A549 (cell line): ENCODE results near the gene MGST2. TPM values are rescaled to one million over a fixed set of nuclear protein-coding genes. Genes with fewer than 3 reads are reported as not detected.

Experiments used
- ATAC-seq, 2 experiments: fragments of 200-7000 bp in 1 of 2; fragments of >200 bp in 1 of 2; cut with Nextera tagmentation in 1 of 2; cut with Tn5 transposase in 1 of 2; 3 replicates each; pipeline versions ENCODE4 v1.8.0 to v1.9.1; 2018 to 2020; ENCODE audit warnings: mild to moderate bottlenecking in 1 of 2, moderate library complexity in 1 of 2
- CTCF ChIA-PET: fragments of 300-600 bp; sonication (Branson Sonifier 250); formaldehyde crosslinking; extraction: SDS; loops from one replicate; lab custom pipeline; 2021; ENCODE audit warnings: antibody characterized with exemption, inconsistent platforms; lab: Yijun Ruan, JAX
- POLR2A ChIA-PET: fragments of 350-600 bp; formaldehyde crosslinking; extraction: SDS; loops from one replicate; lab custom pipeline; 2021; ENCODE audit warnings: antibody characterized with exemption, inconsistent platforms; lab: Yijun Ruan, JAX
- DNase-seq, 2 experiments: peaks; one replicate each; pipeline versions ENCODE4 v3.0.0 to v3.0.0-alpha.2; 2011 to 2016; ENCODE audit warnings: low read depth in 1 of 2, low spot score in 1 of 2
- FAIRE-seq: peaks from 2 replicates; lab custom pipeline; 2011; peaks lifted over from hg19 to GRCh38; lab: Jason Lieb, UNC
- H3K27ac ChIP-seq, 2 experiments: fragments of >200 bp; sonication (Bioruptor Twin); formaldehyde crosslinking; 3 replicates each; pipeline ENCODE4 v1.5.1; 2016 to 2017
- H3K4me1 ChIP-seq: fragments of >200 bp; sonication (Bioruptor Twin); formaldehyde crosslinking; 3 replicates; pipeline ENCODE4 v1.6.1; 2016
- H3K4me2 ChIP-seq: fragments of >200 bp; sonication (Bioruptor Twin); formaldehyde crosslinking; 3 replicates; pipeline ENCODE4 v1.6.1; 2016
- H3K4me3 ChIP-seq: fragments of >200 bp; sonication (Bioruptor Twin); formaldehyde crosslinking; 3 replicates; pipeline ENCODE4 v1.5.1; 2016
- H3K9me3 ChIP-seq: fragments of >200 bp; sonication (Bioruptor Twin); formaldehyde crosslinking; 3 replicates; pipeline ENCODE4 v1.6.1; 2016
- CHD2 ChIP-seq: fragments of 150-350 bp; IDR thresholded peaks from 2 replicates; pipeline ENCODE4 v1.6.1; 2014; ENCODE audit warnings: low read length; ENCODE audit not compliant: partially characterized antibody
- EHF ChIP-seq: fragments of 250-450 bp; sonication (Bioruptor Pico); IDR thresholded peaks from 2 replicates; pipeline ENCODE4 v1.5.0; 2020; ENCODE audit warnings: mild to moderate bottlenecking
- EHMT2 ChIP-seq: fragments of 200-600 bp; sonication (generic); IDR thresholded peaks from 2 replicates; pipeline ENCODE4 v1.6.1; 2016; ENCODE audit warnings: antibody characterized with exemption, low read depth, mild to moderate bottlenecking, moderate library complexity
- ELK1 ChIP-seq: fragments of 150-350 bp; IDR thresholded peaks from 2 replicates; pipeline ENCODE4 v1.6.1; 2014; ENCODE audit warnings: low read depth, mild to moderate bottlenecking, low read length
- HDAC2 ChIP-seq: fragments of 200-600 bp; sonication (generic); IDR thresholded peaks from 2 replicates; pipeline ENCODE4 v1.6.1; 2016
- HEYL ChIP-seq: fragments of 250-450 bp; sonication (Bioruptor Pico); IDR thresholded peaks from 2 replicates; pipeline ENCODE4 v1.8.0; 2021; ENCODE audit warnings: mild to moderate bottlenecking, moderate library complexity
- MYC ChIP-seq: IDR thresholded peaks from 2 replicates; pipeline ENCODE4 v1.6.1; 2012; ENCODE audit warnings: mild to moderate bottlenecking, inconsistent platforms, low read length, improper control_type of control experiment, borderline replicate concordance
- NPAS2 ChIP-seq: fragments of 250-450 bp; sonication (Bioruptor Pico); IDR thresholded peaks from 2 replicates; pipeline ENCODE4 v1.8.0; 2022; ENCODE audit warnings: mild to moderate bottlenecking, moderate library complexity, borderline replicate concordance
- POLR2A ChIP-seq: IDR thresholded peaks from 2 replicates; pipeline ENCODE4 v1.6.1; 2012; ENCODE audit warnings: mild to moderate bottlenecking, low read length
- RAD21 ChIP-seq, 2 experiments: fragments of >200 bp in 1 of 2; sonication (Bioruptor Twin) in 1 of 2; formaldehyde crosslinking in 1 of 2; IDR thresholded peaks in 1 of 2; conservative IDR thresholded peaks in 1 of 2; 2 replicates in 1 of 2; 3 replicates in 1 of 2; pipeline ENCODE4 v1.6.1; 2012 to 2018; ENCODE audit warnings: inconsistent platforms in 1 of 2
- REST ChIP-seq: fragments of 200-600 bp; sonication (generic); IDR thresholded peaks from 2 replicates; pipeline ENCODE4 v1.6.1; 2016; ENCODE audit warnings: antibody characterized with exemption, mild to moderate bottlenecking, moderate library complexity
- SMC3 ChIP-seq: fragments of >200 bp; sonication (Bioruptor Twin); formaldehyde crosslinking; IDR thresholded peaks from 3 replicates; pipeline ENCODE4 v1.6.1; 2018; ENCODE audit warnings: inconsistent platforms
- TFCP2L1 ChIP-seq: fragments of 250-450 bp; sonication (Bioruptor Pico); IDR thresholded peaks from 2 replicates; pipeline ENCODE4 v1.5.0; 2021; ENCODE audit warnings: mild to moderate bottlenecking
- ZC3H11A ChIP-seq: fragments of 450-650 bp; IDR thresholded peaks from 2 replicates; pipeline ENCODE4 v1.6.1; 2014; ENCODE audit warnings: antibody characterized with exemption, mild to moderate bottlenecking
- ZSCAN20 ChIP-seq: fragments of 250-450 bp; sonication (Bioruptor Pico); IDR thresholded peaks from 2 replicates; pipeline ENCODE4 v1.8.0; 2022; ENCODE audit warnings: mild to moderate bottlenecking, moderate library complexity
- WGBS: methylation state at CpG from one replicate; pipeline ENCODE4 v1.1.6; 2017; ENCODE audit errors: missing lambda C conversion rate; 5-methylcytosine and 5-hydroxymethylcytosine counted together
- polyA plus RNA-seq, 4 experiments: library from polyadenylated mRNA; depleted of rRNA in 3 of 4; stranded (reverse); fragments of >200 nt; fragmentation: RNase III in 1 of 4; extraction: RNeasy Plus Mini Kit Qiagen cat#74134 plus additional on column Dnase treatment in 1 of 4; gene quantifications; 2 replicates in 3 of 4; 3 replicates in 1 of 4; pipeline ENCODE4 v1.2.3, GENCODE V29; 2011 to 2017

The MGST2 gene
- polyA plus RNA-seq, 2 of the 4 experiments (the other 2 are of a cell fraction): 44.0 to 62.1 TPM

- 88% methylated on average over 2 of the region's 2 CpGs for WGBS
- no peak for DNase-seq
- FAIRE-seq: no peak
- ChIA-PET CTCF (interaction anchor here (1.0 kb wide), 1 partner anchor 25 kb away, joined by 3 read pairs; no protein-coding TSS in a partner anchor), POLR2A (no interaction called here)
- Histone ChIP-seq H3K4me3 (no peak overlapping the region), H3K9me3 (no peaks in the 10 kb centered on the region), H3K4me1 (peaks cover 18% of the 10 kb centered on the region; the same call in 1 of the 3 replicates), H3K27ac (no peak overlapping the region), H3K4me2 (no peak overlapping the region)
- TF ChIP-seq EHF (CRISPR knock-in tag): no peak
- ATAC-seq: no peak
These were observed 44.5 kb downstream of the MGST2 start for GRCh38 chr4:139710073-139710472.

GRCh38 chr4:139711461-139711860 is 45.8 kb downstream of the MGST2 start:
- peak overlapping the region; percentile 9 to 68; a peak in 2 of 6 replicates for H3K27ac ChIP-seq
- H3K9me3 ChIP-seq: no peaks in the 10 kb centered on the region
- DNase-seq: peak in 1 of 2 experiments; percentile 40
- peak in 1 of 2 experiments; percentile 56; a peak in 2 of 6 replicates for ATAC-seq
- ChIA-PET POLR2A (no interaction called here), CTCF (no interaction called here)
- no peak overlapping the region for H3K4me2 ChIP-seq
- 49% methylated on average over 4 of the region's 4 CpGs for WGBS
- H3K4me1 ChIP-seq: peaks cover 18% of the 10 kb centered on the region; the same call in 1 of the 3 replicates
- H3K4me3 ChIP-seq: no peak overlapping the region
- no peak for FAIRE-seq
- TF ChIP-seq TFCP2L1 (CRISPR knock-in tag) (no peak), EHMT2 (no peak), MYC (no peak), ZC3H11A (no peak), REST (no peak), HDAC2 (no peak), HEYL (CRISPR knock-in tag) (no peak), NPAS2 (CRISPR knock-in tag) (no peak), SMC3 (no peak), ELK1 (no peak), ZSCAN20 (CRISPR knock-in tag) (no peak), CHD2 (no peak)
- TF ChIP-seq, all 56 proteins: peak for 0

GRCh38 chr4:139712882-139713281 is 47.3 kb downstream of the MGST2 start:
- CTCF ChIA-PET: interaction anchor here (0.7 kb wide), 1 partner anchor 14 kb away, joined by 3 read pairs; no protein-coding TSS in a partner anchor
- Histone ChIP-seq H3K4me2 (no peak overlapping the region), H3K4me3 (no peak overlapping the region), H3K27ac (no peak overlapping the region), H3K9me3 (no peaks in the 10 kb centered on the region), H3K4me1 (peaks cover 18% of the 10 kb centered on the region; the same call in 1 of the 3 replicates)
- no peak for ATAC-seq
- no peak for FAIRE-seq
- POLR2A ChIA-PET: no interaction called here
- no peak for DNase-seq
- TF ChIP-seq RAD21 (conservative IDR thresholded peaks at IDR 0.05 in 1 of 2, IDR thresholded peaks at IDR 0.05 in 1 of 2): no peak
- no peak for TF ChIP-seq POLR2A
- 88% methylated on average over 2 of the region's 2 CpGs for WGBS
